DMS114 treated with DMSO at 0.1 percent for 48 hours (cell line): ENCODE results near the gene TBCD.

Experiments
- DNase-seq: peaks from one replicate; lab custom pipeline; 2025; ENCODE audit not compliant: unreplicated experiment; lab: John Stamatoyannopoulos, UW

TBCD gene

DNA sequence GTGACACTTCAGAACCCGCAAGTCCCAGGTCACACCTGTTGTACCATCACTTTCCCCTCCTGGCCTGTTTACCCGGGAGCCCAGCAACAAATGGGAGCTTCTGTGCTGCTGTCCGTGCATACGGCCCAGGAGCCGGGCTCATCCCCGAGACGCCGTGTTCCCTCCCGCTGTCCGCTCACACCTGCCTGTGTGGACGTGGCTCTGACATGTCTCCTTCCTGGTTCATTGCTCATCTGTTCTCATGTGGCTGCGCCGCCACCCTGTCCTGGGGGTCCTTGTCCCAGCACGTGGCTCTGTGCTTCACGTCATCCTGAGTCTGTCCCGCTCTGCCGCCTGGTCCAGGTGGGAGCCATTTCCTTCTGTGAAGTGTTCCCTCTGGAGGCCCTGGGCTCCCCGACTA is 37.9 kb downstream of the TBCD start:
- DNase-seq = no peak

GRCh38 chr17:82790391-82790790 is 38.5 kb downstream of the TBCD start:
- DNase-seq = no peak

DNA sequence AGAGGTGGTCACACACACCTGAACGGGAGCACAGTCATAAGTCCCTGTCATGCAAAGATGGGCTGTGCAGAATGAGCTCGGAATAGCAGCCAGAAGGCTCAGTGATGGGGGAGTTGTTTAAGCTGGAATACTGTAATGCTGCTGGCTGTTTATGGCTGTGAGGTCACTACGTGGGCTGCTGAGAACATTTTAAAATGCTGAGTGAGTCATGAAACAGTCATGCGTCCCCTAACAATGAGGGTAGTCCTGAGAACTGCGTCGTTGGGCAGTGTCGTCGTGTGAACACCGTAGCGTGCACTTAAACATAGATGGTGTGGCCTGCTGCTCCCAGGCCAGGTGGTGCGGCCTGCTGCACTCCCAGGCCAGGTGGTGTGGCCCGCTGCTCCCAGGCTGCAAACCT is 39.7 kb downstream of the TBCD start:
- no peak for DNase-seq

DNA sequence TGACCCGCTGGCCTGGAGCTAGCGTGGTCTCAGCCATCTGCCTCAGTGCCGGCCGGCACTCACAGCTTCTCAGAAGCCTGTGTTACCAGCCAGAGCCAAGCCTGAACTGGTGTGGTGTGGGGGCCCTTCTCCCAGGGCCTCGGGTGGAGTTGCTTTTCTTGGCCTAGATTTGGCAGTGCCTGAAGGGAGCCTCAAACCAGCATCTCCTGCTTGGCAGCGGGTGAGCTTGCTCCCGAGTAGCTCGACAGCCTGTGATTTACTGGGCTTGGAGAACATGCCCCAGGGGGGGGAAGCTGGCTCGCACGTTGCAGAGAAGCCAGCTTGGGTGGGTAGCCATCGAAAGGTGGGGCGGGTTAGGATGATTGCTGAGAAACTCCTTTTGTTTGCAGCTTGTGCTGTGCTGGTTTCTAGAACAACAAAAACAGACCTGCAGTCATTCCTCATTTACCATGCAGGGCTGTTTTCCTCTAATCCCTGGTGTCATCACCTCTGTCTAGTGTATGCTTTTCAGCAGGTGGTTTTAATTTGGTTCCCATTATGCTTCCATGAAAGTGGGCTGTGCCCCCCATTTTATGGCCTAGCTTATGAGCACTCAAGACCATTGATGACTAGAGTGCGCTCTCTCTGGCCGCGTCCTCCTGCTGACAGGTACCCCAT is 42.2 kb downstream of the TBCD start:
- DNase-seq = no peak

- DNase-seq = no peak
These were observed 43.1 kb downstream of the TBCD start for GRCh38 chr17:82794781-82795482.

DNA sequence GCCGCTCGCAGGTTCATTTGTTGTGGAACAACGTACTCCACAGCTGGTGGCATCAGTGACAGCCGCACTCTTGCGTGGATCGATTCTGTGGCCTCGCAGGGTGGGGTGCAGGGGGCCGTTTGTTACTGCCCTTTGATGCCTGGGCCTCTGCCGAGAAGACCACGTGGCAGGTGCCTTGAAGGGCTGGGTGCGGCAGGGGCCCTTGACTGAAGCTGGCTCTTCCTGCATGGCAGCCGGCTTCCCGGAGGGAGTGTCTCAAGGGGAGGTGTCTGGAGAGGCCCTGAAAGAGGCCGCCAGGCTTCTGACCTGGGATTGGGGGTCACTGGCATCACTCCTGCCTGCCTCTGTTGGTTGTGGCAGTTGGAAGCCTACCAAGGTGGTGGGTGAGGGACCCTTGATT is 43.8 kb downstream of the TBCD start:
- DNase-seq = no peak

GRCh38 chr17:82797061-82797460 is 45.2 kb downstream of the TBCD start:
- no peak for DNase-seq

GRCh38 chr17:82798752-82799151 is 46.9 kb downstream of the TBCD start:
- no peak for DNase-seq

DNA sequence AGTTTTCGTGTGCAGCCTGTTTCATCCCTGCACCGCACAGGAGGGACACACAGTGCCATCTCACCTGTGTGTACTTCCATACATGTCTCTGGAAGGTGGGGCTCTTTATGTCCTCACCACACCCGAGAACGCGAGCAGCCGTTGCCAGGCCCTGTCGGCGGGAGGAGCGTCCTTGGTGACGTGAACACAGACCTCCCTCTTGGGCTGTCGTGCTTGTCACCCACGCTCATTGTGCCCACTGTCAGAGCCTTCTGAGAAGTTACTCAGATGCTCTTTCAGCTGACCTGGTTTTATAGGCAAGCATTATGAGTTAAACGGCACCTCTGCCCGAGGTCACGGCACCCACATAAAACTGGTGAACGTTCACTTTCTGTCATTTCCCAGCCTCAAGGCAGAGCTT is 47.7 kb downstream of the TBCD start:
- no peak for DNase-seq

GRCh38 chr17:82800885-82801284 is 49.0 kb downstream of the TBCD start:
- no peak for DNase-seq

DNA sequence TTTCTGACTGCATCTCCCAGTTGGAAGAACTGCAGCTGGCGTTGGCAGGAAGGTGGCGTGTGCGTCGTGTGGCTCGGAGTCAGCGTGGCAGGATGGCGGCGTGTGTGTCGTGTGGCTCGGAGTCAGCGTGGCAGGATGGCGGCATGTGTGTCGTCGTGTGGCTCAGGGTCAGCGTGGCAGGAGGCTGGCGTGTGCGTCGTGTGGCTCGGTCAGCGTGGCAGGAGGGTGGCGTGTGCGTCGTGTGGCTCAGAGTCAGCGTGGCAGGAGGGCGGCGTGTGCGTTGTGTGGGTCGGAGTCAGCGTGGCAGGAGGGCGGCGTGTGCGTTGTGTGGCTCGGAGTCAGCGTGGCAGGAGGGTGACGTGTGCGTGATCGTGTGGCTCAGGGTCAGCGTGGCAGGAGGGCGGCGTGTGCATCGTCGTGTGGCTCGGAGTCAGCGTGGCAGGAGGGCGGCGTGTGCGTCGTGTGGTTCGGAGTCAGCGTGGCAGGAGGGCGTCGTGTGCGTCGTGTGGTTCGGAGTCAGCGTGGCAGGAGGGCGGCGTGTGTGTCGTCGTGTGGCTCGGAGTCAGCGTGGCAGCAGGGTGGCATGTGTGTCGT is 49.6 kb downstream of the TBCD start:
- DNase-seq = no peak

GRCh38 chr17:82802075-82802780 is 50.4 kb downstream of the TBCD start:
- no peak for DNase-seq

GRCh38 chr17:82803185-82803584 is 51.3 kb downstream of the TBCD start:
- DNase-seq = no peak

- no peak for DNase-seq
These were observed 51.7 kb downstream of the TBCD start for GRCh38 chr17:82803606-82804005.

DNA sequence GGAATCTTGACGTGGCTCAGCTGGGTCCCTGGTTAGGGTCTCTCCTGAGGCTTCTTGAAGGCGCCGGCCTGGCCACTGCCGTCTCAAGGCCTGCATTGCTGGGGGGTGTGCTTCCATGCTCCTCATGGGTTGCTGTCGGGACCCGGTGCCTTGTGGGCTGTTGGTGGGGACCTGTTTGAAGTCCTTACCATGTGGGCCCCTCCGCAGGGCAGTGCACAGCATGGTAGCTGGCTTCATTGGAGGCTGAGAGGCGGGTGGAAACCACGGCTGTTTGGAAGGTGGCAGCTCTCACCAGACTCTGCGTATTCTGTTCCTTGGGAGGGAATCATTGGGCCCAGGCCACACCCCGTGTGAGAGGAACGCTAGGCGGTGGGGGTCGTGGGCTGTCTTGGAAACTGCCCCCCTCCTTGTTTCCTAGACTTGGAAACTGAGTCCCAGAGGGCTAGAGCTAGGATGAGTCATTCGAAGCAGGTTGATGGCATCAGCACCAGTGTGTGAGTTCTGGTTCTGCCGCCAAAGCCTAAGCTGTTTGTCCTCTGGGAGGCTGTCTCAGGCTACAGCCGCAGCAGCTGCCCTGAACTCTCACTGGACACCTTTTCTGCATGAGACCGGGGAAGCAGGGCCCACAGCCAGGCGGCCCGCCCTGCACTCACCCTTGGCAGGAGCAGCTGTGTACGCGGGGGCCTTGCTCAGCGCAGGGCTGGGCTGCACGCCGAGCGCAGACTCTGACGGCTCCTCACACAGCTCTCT is 52.8 kb downstream of the TBCD start:
- no peak for DNase-seq

- DNase-seq = no peak
These were observed 53.4 kb downstream of the TBCD start for GRCh38 chr17:82805254-82805653.

GRCh38 chr17:82805823-82806222 is 54.0 kb downstream of the TBCD start:
- no peak for DNase-seq

DNA sequence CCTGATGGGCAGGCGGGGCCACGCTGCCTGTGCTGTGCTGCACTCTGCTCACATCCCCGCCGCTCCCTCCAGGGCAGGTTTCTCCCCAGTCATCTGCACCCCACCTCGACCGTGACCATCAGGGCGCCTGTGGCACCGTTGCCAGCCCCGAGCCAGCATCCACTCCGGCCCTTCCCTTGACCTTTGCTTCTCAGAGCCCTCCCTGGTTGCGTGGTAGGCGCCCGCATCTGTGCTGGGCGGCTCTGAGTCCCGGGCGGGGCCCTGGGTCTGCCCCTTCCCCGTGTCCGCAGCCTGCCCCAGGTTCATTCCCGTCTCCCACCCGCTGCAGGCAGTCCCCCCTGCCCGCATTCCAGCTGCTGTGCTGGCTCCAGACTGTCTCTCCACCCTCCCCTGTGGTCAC is 54.8 kb downstream of the TBCD start:
- no peak for DNase-seq

DNA sequence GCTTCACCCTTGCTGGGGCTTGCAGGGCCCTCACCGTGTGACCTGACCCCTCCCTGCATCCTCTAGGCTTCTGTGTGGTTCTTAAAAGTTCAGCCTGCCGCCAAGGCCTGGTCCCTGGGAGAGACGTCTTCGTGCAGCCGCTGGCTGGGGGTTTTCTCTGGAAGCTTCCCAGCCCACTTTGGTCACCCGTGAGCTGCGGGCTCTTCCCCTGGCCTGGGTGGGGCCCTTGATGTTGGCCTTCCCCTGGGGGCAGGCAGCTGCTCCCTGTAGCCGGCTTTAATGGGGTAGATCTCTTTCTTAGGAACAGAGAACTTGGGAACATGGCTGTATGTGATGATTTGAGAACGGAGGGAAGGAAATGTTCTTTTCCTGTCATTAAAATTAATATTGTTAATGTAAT is 55.2 kb downstream of the TBCD start:
- no peak for DNase-seq

DNA sequence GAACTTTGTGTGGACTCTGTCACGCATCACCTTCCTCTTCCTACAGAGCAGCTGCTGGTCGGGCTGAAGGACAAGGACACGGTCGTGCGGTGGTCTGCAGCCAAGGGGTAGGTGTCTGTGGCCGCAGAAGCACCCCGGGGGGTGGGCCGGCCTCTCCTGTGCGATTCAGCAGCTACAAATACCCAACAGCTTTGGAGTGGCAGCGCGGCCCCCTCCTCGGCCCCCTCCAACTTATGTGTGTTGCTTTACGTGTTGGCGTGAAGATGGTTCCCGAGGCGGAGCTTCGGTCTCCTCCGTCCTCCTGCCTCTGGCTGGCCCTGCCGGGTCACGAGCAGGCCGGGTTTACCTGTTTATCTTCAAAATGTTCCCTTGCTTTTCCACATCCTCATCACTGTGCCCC is 55.7 kb downstream of the TBCD start:
- no peak for DNase-seq

GRCh38 chr17:82808006-82808405 is 56.1 kb downstream of the TBCD start:
- DNase-seq = no peak
